GM18873 (cell line): ENCODE results near the gene TEX2.

Experiments
- ATAC-seq: cut with Tn5 transposase; IDR thresholded peaks from one replicate; pipeline ENCODE4 v1.9.1; 2021; ENCODE audit warnings: mild to moderate bottlenecking, moderate library complexity, moderate number of reproducible peaks; ENCODE audit not compliant: unreplicated experiment, low FRiP score

The TEX2 gene

GRCh38 chr17:64269687-64270649, 6.9 kb upstream of the TEX2 start:
- ATAC-seq = no peak

- ATAC-seq = no peak
Observed at GRCh38 chr17:64264891-64265290, 1.8 kb upstream of the TEX2 start.

- peak; percentile 17 for ATAC-seq
Observed at GRCh38 chr17:64262198-64262999, 661 bp downstream of the TEX2 start.

GRCh38 chr17:64261417-64262145, 1.5 kb downstream of the TEX2 start:
- ATAC-seq = no peak

GRCh38 chr17:64260886-64261285, 2.2 kb downstream of the TEX2 start:
- ATAC-seq = no peak

DNA sequence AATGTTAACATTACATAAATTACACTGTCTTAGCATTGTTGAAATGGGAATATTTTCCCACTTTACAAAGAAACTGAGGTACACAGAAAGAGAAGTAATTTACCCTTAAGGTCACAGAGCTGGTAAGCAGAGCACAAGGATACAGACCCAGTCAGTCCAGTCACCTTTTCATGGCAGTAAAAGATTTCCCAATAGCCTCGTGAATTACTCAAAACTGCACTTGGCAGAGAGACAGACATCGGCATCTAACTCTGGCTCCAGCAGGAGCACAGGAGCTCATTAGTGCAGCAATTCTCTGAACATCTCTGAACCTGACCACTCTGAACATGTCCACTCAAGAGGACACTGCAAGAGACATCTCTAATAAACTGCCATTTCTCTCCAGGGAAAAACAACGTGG, 3.1 kb downstream of the TEX2 start:
- no peak for ATAC-seq

- no peak for ATAC-seq
Observed at GRCh38 chr17:64259426-64259825, 3.6 kb downstream of the TEX2 start.

GRCh38 chr17:64256913-64257807, 5.9 kb downstream of the TEX2 start:
- no peak for ATAC-seq

GRCh38 chr17:64255764-64256163, 7.3 kb downstream of the TEX2 start:
- no peak for ATAC-seq

DNA sequence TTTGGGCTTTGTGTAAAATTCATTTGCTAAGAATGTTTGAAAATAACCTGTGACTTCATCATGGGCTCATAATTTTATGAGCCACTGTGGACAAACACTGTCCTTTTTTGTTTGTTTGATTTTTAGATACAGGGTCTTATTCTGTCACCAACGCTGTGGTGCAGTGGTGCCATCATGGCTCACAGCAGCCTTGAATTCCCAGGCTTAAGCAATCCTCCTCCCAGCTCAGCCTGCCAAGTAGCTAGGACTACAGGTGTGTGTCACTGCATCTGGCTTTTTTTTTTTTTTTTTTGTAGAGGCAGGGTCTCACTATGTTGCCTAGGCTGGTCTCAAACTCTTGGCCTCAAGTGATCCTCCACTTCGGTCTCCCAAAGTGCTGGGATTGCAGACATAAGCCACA, 8.3 kb downstream of the TEX2 start:
- ATAC-seq = no peak

GRCh38 chr17:64253470-64253869, 9.6 kb downstream of the TEX2 start:
- ATAC-seq = no peak

DNA sequence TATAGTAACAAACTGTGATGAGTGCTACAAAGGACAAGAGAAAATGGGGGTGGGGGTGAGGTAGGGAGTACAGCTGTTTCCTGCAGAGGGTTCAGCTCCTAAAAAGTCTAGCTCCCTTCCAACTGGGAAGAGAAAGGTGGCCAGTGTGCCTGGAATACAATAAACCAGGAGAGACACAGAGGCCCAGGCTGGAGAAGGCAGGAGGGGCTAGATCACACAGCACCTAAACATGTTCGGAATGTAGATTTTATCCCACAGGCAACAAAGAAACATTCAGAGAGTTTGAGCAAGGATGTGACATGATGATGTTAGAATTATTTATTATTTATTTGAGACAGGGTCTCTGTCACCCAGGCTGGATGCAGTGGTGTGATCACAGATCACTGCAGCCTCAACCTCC, 10.2 kb downstream of the TEX2 start:
- no peak for ATAC-seq

DNA sequence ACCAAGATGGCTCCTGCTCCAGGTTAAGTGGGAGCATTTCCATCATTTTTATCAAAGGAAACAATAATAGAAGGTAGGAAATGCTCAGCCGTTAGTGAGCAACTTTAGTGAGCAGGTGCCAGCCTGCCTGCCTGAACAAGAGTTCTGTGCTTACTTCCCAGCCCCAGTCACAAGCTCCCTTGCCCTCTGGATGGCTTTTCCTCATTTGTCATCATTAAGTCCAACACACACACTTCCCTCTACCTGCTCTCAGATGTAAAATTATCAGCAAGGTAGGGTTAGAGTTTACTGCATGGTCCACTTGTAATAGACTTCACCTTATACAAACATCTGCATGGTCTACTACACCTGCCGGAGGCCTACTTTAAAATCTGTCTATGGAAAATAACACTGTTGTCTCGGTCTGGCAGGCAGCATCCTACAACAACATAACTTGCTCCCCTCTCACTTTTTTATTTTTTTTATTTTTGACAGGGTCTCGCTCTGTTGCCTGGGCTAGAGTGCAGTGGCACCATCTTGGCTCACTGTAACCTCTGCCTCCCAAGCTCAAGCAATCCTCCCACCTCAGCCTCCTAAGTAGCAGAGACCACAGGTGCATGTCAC, 12.7 kb downstream of the TEX2 start:
- ATAC-seq = no peak

- no peak for ATAC-seq
Observed at GRCh38 chr17:64247836-64248235, 15.2 kb downstream of the TEX2 start.

DNA sequence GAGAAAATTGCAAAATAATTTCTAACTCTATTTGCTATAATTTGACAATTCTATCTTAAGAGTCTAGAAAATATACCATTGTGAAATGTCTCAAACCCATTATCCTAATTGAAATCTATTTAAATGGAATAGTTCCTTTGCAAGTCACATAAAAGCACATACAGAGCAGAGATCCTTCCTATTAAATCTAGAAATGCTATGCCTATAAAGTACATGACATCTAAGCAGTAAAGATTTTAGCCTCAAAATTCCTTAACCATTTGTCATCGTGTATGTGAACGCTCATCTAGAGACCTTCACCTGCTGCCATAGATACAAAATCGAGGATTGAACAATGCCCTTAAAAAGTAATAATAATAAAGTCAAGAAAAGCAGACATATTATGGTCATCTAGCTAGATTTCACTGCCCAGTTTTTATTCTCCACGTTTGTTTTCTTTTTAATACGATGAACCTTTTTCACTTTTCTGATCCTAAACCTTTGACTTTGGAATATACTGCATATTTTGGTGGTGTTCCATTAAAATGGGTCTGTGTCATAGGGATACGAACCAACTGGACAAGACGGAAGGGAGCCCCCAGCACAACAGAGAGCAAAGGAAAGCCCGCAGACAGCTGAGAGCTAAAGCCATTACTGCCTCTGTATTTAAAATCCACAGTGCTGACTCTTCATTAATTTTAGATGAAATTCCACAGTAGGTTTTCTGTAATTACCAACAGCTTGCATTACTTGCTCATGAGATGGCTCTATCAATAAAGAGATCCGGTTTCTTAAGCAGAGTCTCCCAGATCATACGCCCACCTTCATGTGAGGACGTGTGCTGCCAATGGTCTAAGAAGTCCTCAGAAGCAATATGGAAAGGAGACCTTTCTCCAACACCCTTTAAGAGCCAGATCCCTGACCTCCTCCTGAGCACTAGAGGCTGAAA, 17.6 kb downstream of the TEX2 start:
- ATAC-seq = no peak

- no peak for ATAC-seq
Observed at GRCh38 chr17:64244165-64244564, 18.9 kb downstream of the TEX2 start.

- ATAC-seq = no peak
Observed at GRCh38 chr17:64243340-64243739, 19.7 kb downstream of the TEX2 start.

- ATAC-seq = no peak
Observed at GRCh38 chr17:64242633-64243032, 20.4 kb downstream of the TEX2 start.
